22Rv1 (cell line): ENCODE results near the gene SNAPC1.

Experiments
- ZFX ChIP-seq: fragments of 450-650 bp; IDR thresholded peaks from 2 replicates; pipeline ENCODE4 v1.6.1; 2017; ENCODE audit warnings: antibody characterized with exemption, borderline replicate concordance
- TF ChIP-seq, protein P1 (sequence below): fragments of 450-650 bp; IDR thresholded peaks from 2 replicates; pipeline ENCODE4 v1.5.1; 2017; ENCODE audit warnings: mild to moderate bottlenecking

DNA sequence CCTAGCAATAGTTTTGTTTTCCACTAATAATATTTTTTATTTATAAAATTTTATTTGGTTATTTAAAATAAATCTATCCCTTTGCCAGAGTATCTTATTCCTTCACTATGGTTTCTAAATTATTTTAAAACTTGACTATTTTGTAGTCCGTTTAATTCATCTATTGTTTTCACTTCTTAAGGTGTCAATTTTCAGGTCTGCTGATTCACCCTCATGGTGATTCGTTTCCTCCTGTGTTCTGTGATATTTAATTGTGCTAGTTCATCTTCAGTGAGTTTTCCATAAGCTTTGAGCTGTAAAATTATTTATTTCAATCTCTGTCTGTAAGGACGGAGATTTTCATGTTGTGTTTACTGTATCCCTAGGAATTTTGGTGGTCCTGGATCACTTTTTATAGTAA, 70.6 kb downstream of the SNAPC1 start:
- TF ChIP-seq, protein P1, sequence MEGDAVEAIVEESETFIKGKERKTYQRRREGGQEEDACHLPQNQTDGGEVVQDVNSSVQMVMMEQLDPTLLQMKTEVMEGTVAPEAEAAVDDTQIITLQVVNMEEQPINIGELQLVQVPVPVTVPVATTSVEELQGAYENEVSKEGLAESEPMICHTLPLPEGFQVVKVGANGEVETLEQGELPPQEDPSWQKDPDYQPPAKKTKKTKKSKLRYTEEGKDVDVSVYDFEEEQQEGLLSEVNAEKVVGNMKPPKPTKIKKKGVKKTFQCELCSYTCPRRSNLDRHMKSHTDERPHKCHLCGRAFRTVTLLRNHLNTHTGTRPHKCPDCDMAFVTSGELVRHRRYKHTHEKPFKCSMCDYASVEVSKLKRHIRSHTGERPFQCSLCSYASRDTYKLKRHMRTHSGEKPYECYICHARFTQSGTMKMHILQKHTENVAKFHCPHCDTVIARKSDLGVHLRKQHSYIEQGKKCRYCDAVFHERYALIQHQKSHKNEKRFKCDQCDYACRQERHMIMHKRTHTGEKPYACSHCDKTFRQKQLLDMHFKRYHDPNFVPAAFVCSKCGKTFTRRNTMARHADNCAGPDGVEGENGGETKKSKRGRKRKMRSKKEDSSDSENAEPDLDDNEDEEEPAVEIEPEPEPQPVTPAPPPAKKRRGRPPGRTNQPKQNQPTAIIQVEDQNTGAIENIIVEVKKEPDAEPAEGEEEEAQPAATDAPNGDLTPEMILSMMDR, result no peak
- no peak for TF ChIP-seq ZFX
